HepG2 (cell line): ENCODE measurements around the gene NCOA6. TPM values are rescaled to one million over a fixed set of nuclear protein-coding genes. Genes with fewer than 3 reads are reported as not detected.
A peak's percentile ranks its signal among the peaks of the same experiment; 100 is the strongest.

Source experiments
- CREB1 ChIP-seq, 2 experiments: fragments of 450-650 bp in 1 of 2; IDR thresholded peaks; 2 replicates each; pipeline ENCODE4 v1.6.1; 2016 to 2017; ENCODE audit warnings: control low read depth in 1 of 2, mild to moderate bottlenecking in 1 of 2, missing compliant biosample characterization in 1 of 2, missing genetic modification characterization in 1 of 2
- ETS1 ChIP-seq: sonication (generic); formaldehyde crosslinking; IDR thresholded peaks from 2 replicates; pipeline ENCODE4 v1.4.0; 2020; ENCODE audit warnings: missing genetic modification reagents
- FLYWCH1 ChIP-seq: sonication (generic); formaldehyde crosslinking; IDR thresholded peaks from 2 replicates; pipeline ENCODE4 v1.8.1; 2023; ENCODE audit warnings: mild to moderate bottlenecking, missing genetic modification reagents
- GLI4 ChIP-seq: sonication (generic); formaldehyde crosslinking; IDR thresholded peaks from 2 replicates; pipeline ENCODE4 v1.5.1; 2020; ENCODE audit warnings: missing genetic modification reagents, mild to moderate bottlenecking, moderate library complexity, borderline replicate concordance
- HMG20B ChIP-seq: conservative IDR thresholded peaks from 2 replicates; pipeline ENCODE4 v1.6.1; 2016; ENCODE audit warnings: missing genetic modification reagents, missing compliant biosample characterization
- HOXA3 ChIP-seq: sonication (generic); formaldehyde crosslinking; IDR thresholded peaks from 2 replicates; pipeline ENCODE4 v1.5.0; 2020; ENCODE audit warnings: missing genetic modification reagents
- MIER3 ChIP-seq: IDR thresholded peaks from 2 replicates; pipeline ENCODE4 v1.6.1; 2016; ENCODE audit warnings: missing compliant biosample characterization, borderline replicate concordance
- NFAT5 ChIP-seq: sonication (generic); formaldehyde crosslinking; IDR thresholded peaks from 2 replicates; pipeline ENCODE4 v1.4.0; 2020; ENCODE audit warnings: missing genetic modification reagents
- NR2F1 ChIP-seq, 2 experiments: fragments of 450-650 bp in 1 of 2; formaldehyde crosslinking in 1 of 2; IDR thresholded peaks; 2 replicates each; pipeline versions ENCODE4 v1.5.0 to v1.6.1; 2016 to 2020; ENCODE audit warnings: mild to moderate bottlenecking in 1 of 2, missing compliant biosample characterization in 1 of 2, missing genetic modification reagents in 1 of 2, moderate library complexity in 1 of 2
- POLR2AphosphoS5 ChIP-seq: IDR thresholded peaks from 2 replicates; pipeline ENCODE4 v1.6.1; 2012; ENCODE audit warnings: low read depth, low read length
- RBM22 ChIP-seq: fragments of 200-400 bp; formaldehyde crosslinking; optimal IDR thresholded peaks from 2 replicates; pipeline ENCODE3; 2017; ENCODE audit warnings: mild to moderate bottlenecking, low read length, moderate library complexity
- SP140L ChIP-seq: sonication (generic); formaldehyde crosslinking; IDR thresholded peaks from 2 replicates; pipeline ENCODE4 v1.4.0; 2020; ENCODE audit warnings: missing genetic modification reagents, borderline replicate concordance
- ZBTB20 ChIP-seq: sonication (generic); formaldehyde crosslinking; IDR thresholded peaks from 2 replicates; pipeline ENCODE4 v1.8.1; 2023; ENCODE audit warnings: missing genetic modification reagents, low read depth, mild to moderate bottlenecking, borderline replicate concordance
- ZC3H4 ChIP-seq: sonication (generic); formaldehyde crosslinking; IDR thresholded peaks from 2 replicates; pipeline ENCODE4 v1.4.0; 2020; ENCODE audit warnings: missing genetic modification reagents, borderline replicate concordance
- ZFP37 ChIP-seq: sonication (generic); formaldehyde crosslinking; IDR thresholded peaks from 2 replicates; pipeline ENCODE4 v1.4.0; 2020; ENCODE audit warnings: missing genetic modification reagents, borderline replicate concordance
- ZNF136 ChIP-seq: sonication (generic); formaldehyde crosslinking; IDR thresholded peaks from 2 replicates; pipeline ENCODE4 v1.8.1; 2022; ENCODE audit warnings: low read depth, mild to moderate bottlenecking, moderate library complexity, missing genetic modification reagents
- ZNF3 ChIP-seq: IDR thresholded peaks from 2 replicates; pipeline ENCODE4 v1.7.0; 2017; ENCODE audit warnings: inconsistent platforms
- polyA plus RNA-seq, 8 experiments: library from polyadenylated mRNA; depleted of rRNA in 3 of 8; stranded (reverse) in 7 of 8; unstranded in 1 of 8; fragments of >200 nt; fragmentation: Illumina TruSeq in 4 of 8; extraction: Trizol in 4 of 8; gene quantifications; 2 replicates each; pipeline versions ENCODE4 v1.2.1 to v1.2.3, GENCODE V29; 2011 to 2016; ENCODE audit warnings: low read depth in 4 of 8, missing spikeins in 1 of 8, mixed read lengths in 1 of 8; ENCODE audit not compliant: insufficient read depth in 1 of 8
- total RNA-seq, 5 experiments: library from RNA; depleted of rRNA; stranded (reverse); fragments of >200 nt; fragmentation: Illumina TruSeq; extraction: Trizol; gene quantifications; 2 replicates each; pipeline ENCODE4 v1.2.3, GENCODE V29; 2016; ENCODE audit warnings: low read depth in 1 of 5
- TF ChIP-seq, protein P1 (sequence below): sonication (generic); formaldehyde crosslinking; conservative IDR thresholded peaks from 2 replicates; pipeline ENCODE4 v1.4.0; 2020; ENCODE audit warnings: missing genetic modification reagents
- TF ChIP-seq, protein P2 (sequence below): IDR thresholded peaks from 2 replicates; pipeline ENCODE4 v1.6.1; 2018; ENCODE audit warnings: missing genetic modification reagents, mild to moderate bottlenecking, missing compliant biosample characterization

The NCOA6 gene
- total and polyA plus RNA-seq, 2 of the 13 experiments (the other 11 are each of a cell fraction or from before 2014, with no cell fraction given) = 11.2 to 29.3 TPM

GRCh38 chr20:34676642-34677373 is 148.6 kb downstream of the NCOA6 start, which contains the start of gene PIGU (continued):
- TF ChIP-seq, protein P1, sequence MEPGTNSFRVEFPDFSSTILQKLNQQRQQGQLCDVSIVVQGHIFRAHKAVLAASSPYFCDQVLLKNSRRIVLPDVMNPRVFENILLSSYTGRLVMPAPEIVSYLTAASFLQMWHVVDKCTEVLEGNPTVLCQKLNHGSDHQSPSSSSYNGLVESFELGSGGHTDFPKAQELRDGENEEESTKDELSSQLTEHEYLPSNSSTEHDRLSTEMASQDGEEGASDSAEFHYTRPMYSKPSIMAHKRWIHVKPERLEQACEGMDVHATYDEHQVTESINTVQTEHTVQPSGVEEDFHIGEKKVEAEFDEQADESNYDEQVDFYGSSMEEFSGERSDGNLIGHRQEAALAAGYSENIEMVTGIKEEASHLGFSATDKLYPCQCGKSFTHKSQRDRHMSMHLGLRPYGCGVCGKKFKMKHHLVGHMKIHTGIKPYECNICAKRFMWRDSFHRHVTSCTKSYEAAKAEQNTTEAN (CRISPR knock-in tag) = 0 out of 2 replicates have a peak, but pooled peaks have one; percentile 54
- TF ChIP-seq MIER3 (peak; percentile 96), ETS1 (CRISPR knock-in tag) (no peak), POLR2AphosphoS5 (peak; percentile 98), NFAT5 (CRISPR knock-in tag) (peak; percentile 72; the same call in 1 of the 2 replicates), ZFP37 (CRISPR knock-in tag) (peak; percentile 89), FLYWCH1 (CRISPR knock-in tag) (no peak), SP140L (CRISPR knock-in tag) (no peak), CREB1 (IDR thresholded peaks at IDR 0.05) (peak; percentile 97), CREB1 (CRISPR knock-in tag; IDR thresholded peaks at IDR 0.05) (peak; percentile 96), ZNF136 (CRISPR knock-in tag) (no peak), NR2F1 (CRISPR knock-in tag; IDR thresholded peaks at IDR 0.05) (no peak), ZBTB20 (CRISPR knock-in tag) (0 out of 2 replicates have a peak, but pooled peaks have one; percentile 76), HOXA3 (CRISPR knock-in tag) (peak; percentile 99), RBM22 (no peak), ZC3H4 (CRISPR knock-in tag) (no peak), ZNF3 (no peak), GLI4 (no peak), HMG20B (CRISPR knock-in tag) (no peak)
- TF ChIP-seq, protein P2, sequence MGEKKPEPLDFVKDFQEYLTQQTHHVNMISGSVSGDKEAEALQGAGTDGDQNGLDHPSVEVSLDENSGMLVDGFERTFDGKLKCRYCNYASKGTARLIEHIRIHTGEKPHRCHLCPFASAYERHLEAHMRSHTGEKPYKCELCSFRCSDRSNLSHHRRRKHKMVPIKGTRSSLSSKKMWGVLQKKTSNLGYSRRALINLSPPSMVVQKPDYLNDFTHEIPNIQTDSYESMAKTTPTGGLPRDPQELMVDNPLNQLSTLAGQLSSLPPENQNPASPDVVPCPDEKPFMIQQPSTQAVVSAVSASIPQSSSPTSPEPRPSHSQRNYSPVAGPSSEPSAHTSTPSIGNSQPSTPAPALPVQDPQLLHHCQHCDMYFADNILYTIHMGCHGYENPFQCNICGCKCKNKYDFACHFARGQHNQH = peak; percentile 91
